Ovary (tissue), 9 donors: ENCODE results near the gene PDHA1. TPM values are rescaled to one million over a fixed set of nuclear protein-coding genes. Genes with fewer than 3 reads are reported as not detected.

ENCODE experiments used
- DNase-seq, 5 donors: peaks; one replicate each; pipeline ENCODE4 v3.0.0-alpha.2; 2019 to 2020
- H3K27ac ChIP-seq, 2 donors: fragments of 200-600 bp; one replicate each; pipeline versions ENCODE4 v1.5.1 to v1.8.0; 2019 to 2022
- H3K27me3 ChIP-seq: fragments of 200-600 bp; one replicate; pipeline ENCODE4 v1.8.0; 2022
- H3K36me3 ChIP-seq: fragments of 200-600 bp; sonication (generic); one replicate; pipeline ENCODE4 v1.5.1; 2019
- H3K4me1 ChIP-seq: one replicate; pipeline ENCODE4 v1.8.1; 2013; ENCODE audit warnings: mild to moderate bottlenecking, moderate library complexity; ENCODE audit not compliant: insufficient read depth
- H3K4me3 ChIP-seq: fragments of 200-600 bp; sonication (generic); one replicate; pipeline ENCODE4 v1.5.1; 2017
- H3K9me3 ChIP-seq, 2 donors: fragments of 200-600 bp in 1 of 2; sonication (generic) in 1 of 2; one replicate each; pipeline versions ENCODE4 v1.5.1 to v1.8.1; 2013 to 2019; ENCODE audit warnings: mild to moderate bottlenecking in 1 of 2, moderate library complexity in 1 of 2
- CTCF ChIP-seq, 3 donors: fragments of 450-650 bp in 2 of 3; fragments of 200-600 bp in 1 of 3; IDR thresholded peaks; one replicate each; pipeline versions ENCODE4 v1.5.1 to v1.8.0; 2016 to 2022; ENCODE audit warnings: antibody characterized with exemption in 3 of 3, mild to moderate bottlenecking in 1 of 3
- EP300 ChIP-seq: sonication (generic); formaldehyde crosslinking; IDR thresholded peaks from one replicate; pipeline ENCODE4 v1.6.1; 2017; ENCODE audit warnings: antibody characterized with exemption
- POLR2A ChIP-seq: fragments of 450-650 bp; IDR thresholded peaks from one replicate; pipeline ENCODE4 v1.6.1; 2017; ENCODE audit warnings: antibody characterized with exemption, mild to moderate bottlenecking, moderate library complexity
- WGBS, 3 donors: extraction: QIAGEN DNeasy Blood & Tissue Kit in 1 of 3; methylation state at CpG; one replicate each; pipeline versions ENCODE4 v1.1.5 to v1.1.7; 2013 to 2017; 5-methylcytosine and 5-hydroxymethylcytosine counted together
- intact Hi-C, 4 donors: fragments of 100-400 bp; cut with DNase I; formaldehyde crosslinking; loops; one replicate each; pipeline versions ENCODE4 v1.11.0 to v1.15.1; 2022 to 2023
- polyA plus RNA-seq, 2 donors: library from polyadenylated mRNA; stranded (reverse); fragments of 200-250 nt in 1 of 2; fragments of 350-450 nt in 1 of 2; fragmentation: Illumina TruSeq in 1 of 2; extraction: RNeasy Lipid Tissue Mini Kit (QIAGEN cat#74804) in 1 of 2; gene quantifications; one replicate each; pipeline ENCODE4 v1.2.3, GENCODE V29; 2013 to 2014
- total RNA-seq, 7 donors: library from RNA; depleted of rRNA in 2 of 7; stranded (reverse); fragments of >200 nt in 2 of 7; fragmentation: NEBNext Ultra II Directional in 3 of 7; extraction: Animal tissue kit (Norgen Biotek cat#: 25700) in 3 of 7; gene quantifications; one replicate each; pipeline versions ENCODE4 v1.1.0 to v1.2.4, GENCODE V29; 2016 to 2023
- donor health status: DM: no; HTN: no; CAD: no; lungs with moderate emphysema.
- donor health status: DM: no; HTN: no; CAD: no.
- donor health status: Bipolar disorder and iron deficiency.
- donor health status: DM: yes; HTN: yes; CAD: no.
- donor health status: DM: no; HTN: no; CAD: no.
- donor health status: DM: yes; HTN: yes; CAD: no.

Gene PDHA1
- total and polyA plus RNA-seq, 9 donors, result 24.3 to 141 (median 91.1) TPM

- no peak overlapping the region for H3K27ac ChIP-seq
- intact Hi-C loops, result no loop called here
- no peaks in the 10 kb centered on the region for H3K4me1 ChIP-seq
- DNase-seq, result no peak
- no peaks in the 10 kb centered on the region for H3K9me3 ChIP-seq
- WGBS, 3 donors, result 28 to 41% (median 36%) methylated on average over 10 of the region's 10 CpGs
- H3K27me3 ChIP-seq, result no peaks in the 10 kb centered on the region
- no peaks in the 10 kb centered on the region for H3K36me3 ChIP-seq
- TF ChIP-seq EP300 (no peak), POLR2A (no peak), CTCF (IDR thresholded peaks at IDR 0.05) (no peak)
- peak overlapping the region; percentile 86 for H3K4me3 ChIP-seq
Measured at GRCh38 chrX:19344661-19345060, 934 bp downstream of the PDHA1 start.

- Histone ChIP-seq H3K27ac (no peak overlapping the region), H3K4me3 (no peak overlapping the region), H3K4me1 (no peaks in the 10 kb centered on the region), H3K36me3 (no peaks in the 10 kb centered on the region), H3K27me3 (no peaks in the 10 kb centered on the region), H3K9me3 (no peaks in the 10 kb centered on the region)
- TF ChIP-seq EP300 (no peak), CTCF (IDR thresholded peaks at IDR 0.05) (no peak), POLR2A (no peak)
- intact Hi-C loops, result no loop called here
- DNase-seq, result no peak
- 75 to 79% (median 76%) methylated on average over 3 of the region's 3 CpGs for WGBS, 3 donors
Measured at GRCh38 chrX:19347916-19348315, 4.2 kb downstream of the PDHA1 start.

GRCh38 chrX:19349264-19349663 lies 5.5 kb downstream of the PDHA1 start:
- H3K27ac ChIP-seq, result no peak overlapping the region
- WGBS, 3 donors, result 65 to 73% (median 69%) methylated on average over 2 of the region's 2 CpGs
- TF ChIP-seq CTCF (IDR thresholded peaks at IDR 0.05) (no peak), EP300 (no peak), POLR2A (no peak)
- no peaks in the 10 kb centered on the region for H3K9me3 ChIP-seq
- no peak overlapping the region for H3K4me3 ChIP-seq
- no peaks in the 10 kb centered on the region for H3K27me3 ChIP-seq
- no peaks in the 10 kb centered on the region for H3K36me3 ChIP-seq
- H3K4me1 ChIP-seq, result no peaks in the 10 kb centered on the region
- intact Hi-C loops, result no loop called here
- no peak for DNase-seq

GRCh38 chrX:19350941-19351384 lies 7.2 kb downstream of the PDHA1 start:
- Histone ChIP-seq H3K27ac (no peak overlapping the region), H3K36me3 (no peaks in the 10 kb centered on the region), H3K9me3 (no peaks in the 10 kb centered on the region), H3K4me1 (no peaks in the 10 kb centered on the region), H3K4me3 (no peak overlapping the region), H3K27me3 (no peaks in the 10 kb centered on the region)
- 74 to 83% (median 79%) methylated on average over 8 of the region's 8 CpGs for WGBS, 3 donors
- TF ChIP-seq EP300 (no peak), POLR2A (no peak), CTCF (IDR thresholded peaks at IDR 0.05) (no peak)
- intact Hi-C loops, result no loop called here
- no peak for DNase-seq

- no peak for DNase-seq
- Histone ChIP-seq H3K27ac (no peak overlapping the region), H3K36me3 (no peaks in the 10 kb centered on the region), H3K4me3 (no peak overlapping the region), H3K4me1 (no peaks in the 10 kb centered on the region), H3K27me3 (no peaks in the 10 kb centered on the region), H3K9me3 (no peaks in the 10 kb centered on the region)
- intact Hi-C loops, result no loop called here
- TF ChIP-seq EP300, result no peak
- no peak for TF ChIP-seq CTCF (IDR thresholded peaks at IDR 0.05)
- TF ChIP-seq POLR2A, result no peak
- 88 to 91% (median 90%) methylated on average over 6 of the region's 6 CpGs for WGBS, 3 donors
Measured at GRCh38 chrX:19354625-19355024, 10.9 kb downstream of the PDHA1 start.
